ENCODE data around the gene ZCCHC24.
"Not testable (repeated sequence)": the region's sequence is repeated elsewhere in the genome, so short reads cannot be mapped to it uniquely, and the experiment has no call there.

ZCCHC24 gene

GRCh38 chr10:79447249-79447648 is 1.8 kb upstream of the ZCCHC24 start:
- not testable (repeated sequence) for DNase-seq (ENCODE audit: low read depth in 1 of 2, low spot score in 1 of 2)

GRCh38 chr10:79446758-79447084 is 1.3 kb upstream of the ZCCHC24 start:
- no peak for DNase-seq (ENCODE audit: low read depth in 1 of 2, low spot score in 1 of 2)

- peak in 1 of 2 donors; percentile 13 for DNase-seq (ENCODE audit: low read depth in 1 of 2, low spot score in 1 of 2)
Measured at GRCh38 chr10:79445977-79446757, 743 bp upstream of the ZCCHC24 start.

- DNase-seq (ENCODE audit: low read depth in 1 of 2, low spot score in 1 of 2): peak in 1 of 2 donors; percentile 32
Measured at GRCh38 chr10:79444199-79445119, 965 bp downstream of the ZCCHC24 start.

GRCh38 chr10:79443338-79444198 is 1.9 kb downstream of the ZCCHC24 start:
- DNase-seq (ENCODE audit: low read depth in 1 of 2, low spot score in 1 of 2): no peak

GRCh38 chr10:79442171-79443040 is 3.0 kb downstream of the ZCCHC24 start:
- DNase-seq (ENCODE audit: low read depth in 1 of 2, low spot score in 1 of 2): no peak

- no peak for DNase-seq (ENCODE audit: low read depth in 1 of 2, low spot score in 1 of 2)
Measured at GRCh38 chr10:79441433-79441832, 4.0 kb downstream of the ZCCHC24 start.

GRCh38 chr10:79440281-79440680 is 5.1 kb downstream of the ZCCHC24 start:
- DNase-seq (ENCODE audit: low read depth in 1 of 2, low spot score in 1 of 2): no peak

GRCh38 chr10:79438699-79439085 is 6.7 kb downstream of the ZCCHC24 start:
- DNase-seq (ENCODE audit: low read depth in 1 of 2, low spot score in 1 of 2): no peak

- no peak for DNase-seq (ENCODE audit: low read depth in 1 of 2, low spot score in 1 of 2)
Measured at GRCh38 chr10:79438021-79438698, 7.3 kb downstream of the ZCCHC24 start.

- DNase-seq (ENCODE audit: low read depth in 1 of 2, low spot score in 1 of 2): no peak
Measured at GRCh38 chr10:79437111-79437814, 8.2 kb downstream of the ZCCHC24 start.

GRCh38 chr10:79436850-79437103 is 8.6 kb downstream of the ZCCHC24 start:
- no peak for DNase-seq (ENCODE audit: low read depth in 1 of 2, low spot score in 1 of 2)

- DNase-seq (ENCODE audit: low read depth in 1 of 2, low spot score in 1 of 2): no peak
Measured at GRCh38 chr10:79436066-79436849, 9.2 kb downstream of the ZCCHC24 start.

- no peak for DNase-seq (ENCODE audit: low read depth in 1 of 2, low spot score in 1 of 2)
Measured at GRCh38 chr10:79435271-79436065, 10.0 kb downstream of the ZCCHC24 start.

GRCh38 chr10:79434821-79435251 is 10.6 kb downstream of the ZCCHC24 start:
- DNase-seq (ENCODE audit: low read depth in 1 of 2, low spot score in 1 of 2): no peak

GRCh38 chr10:79434223-79434687 is 11.2 kb downstream of the ZCCHC24 start:
- DNase-seq (ENCODE audit: low read depth in 1 of 2, low spot score in 1 of 2): no peak

- DNase-seq (ENCODE audit: low read depth in 1 of 2, low spot score in 1 of 2): no peak
Measured at GRCh38 chr10:79433324-79434222, 11.9 kb downstream of the ZCCHC24 start.

All from activated T-helper 1 cell treated with anti-CD3 and anti-CD28 coated beads, Interleukin-2, amount 50 U/mL, for 16 hours (primary cell).